ENCODE data around the gene LCN10.

The LCN10 gene

GRCh38 chr9:136696502-136696901, 46.2 kb downstream of the LCN10 start:
- Histone ChIP-seq H3K36me3 (ENCODE audit: insufficient read depth, low read length) (no peaks in the 10 kb centered on the region), H3K4me2 (ENCODE audit: low read length) (no peak overlapping the region), H3K4me1 (ENCODE audit: insufficient read depth, low read length, severe bottlenecking) (peaks cover 13% of the 10 kb centered on the region), H3K27me3 (ENCODE audit: insufficient read depth, low read length) (peaks cover 17% of the 10 kb centered on the region; the same call in 1 of the 2 replicates), H2AFZ (ENCODE audit: low read length) (no peak overlapping the region), H3K79me2 (ENCODE audit: insufficient read depth, low read length) (no peaks in the 10 kb centered on the region), H3K4me3 (ENCODE audit: low read depth, low read length, poor library complexity, severe bottlenecking) (no peak overlapping the region), H3K9me3 (ENCODE audit: low read length) (no peaks in the 10 kb centered on the region), H3K9ac (ENCODE audit: low read length) (no peak overlapping the region), H3K9me2 (ENCODE audit: low read depth, low read length) (no peaks in the 10 kb centered on the region), H3K27ac (ENCODE audit: low read depth, low read length, poor library complexity, severe bottlenecking) (no peak overlapping the region), H4K20me1 (ENCODE audit: insufficient read depth, low read length) (no peaks in the 10 kb centered on the region), H3F3A (ENCODE audit: insufficient read depth, low read length) (no peaks in the 10 kb centered on the region)
- TF ChIP-seq EZH2 (IDR thresholded peaks at IDR 0.05; ENCODE audit: borderline replicate concordance, low read length) = no peak
- no peak for TF ChIP-seq CTCF (IDR thresholded peaks at IDR 0.05; ENCODE audit: low read length)

GRCh38 chr9:136695955-136696354, 46.8 kb downstream of the LCN10 start:
- TF ChIP-seq EZH2 (IDR thresholded peaks at IDR 0.05; ENCODE audit: borderline replicate concordance, low read length) = no peak
- TF ChIP-seq CTCF (IDR thresholded peaks at IDR 0.05; ENCODE audit: low read length) = no peak
- no peaks in the 10 kb centered on the region for H3F3A ChIP-seq (ENCODE audit: insufficient read depth, low read length)
- H3K4me2 ChIP-seq (ENCODE audit: low read length) = no peak overlapping the region
- H4K20me1 ChIP-seq (ENCODE audit: insufficient read depth, low read length) = no peaks in the 10 kb centered on the region
- no peaks in the 10 kb centered on the region for H3K9me2 ChIP-seq (ENCODE audit: low read depth, low read length)
- H3K9ac ChIP-seq (ENCODE audit: low read length) = no peak overlapping the region
- no peaks in the 10 kb centered on the region for H3K36me3 ChIP-seq (ENCODE audit: insufficient read depth, low read length)
- H3K27ac ChIP-seq (ENCODE audit: low read depth, low read length, poor library complexity, severe bottlenecking) = no peak overlapping the region
- H3K79me2 ChIP-seq (ENCODE audit: insufficient read depth, low read length) = no peaks in the 10 kb centered on the region
- no peaks in the 10 kb centered on the region for H3K9me3 ChIP-seq (ENCODE audit: low read length)
- no peak overlapping the region for H2AFZ ChIP-seq (ENCODE audit: low read length)
- H3K4me3 ChIP-seq (ENCODE audit: low read depth, low read length, poor library complexity, severe bottlenecking) = no peak overlapping the region
- H3K27me3 ChIP-seq (ENCODE audit: insufficient read depth, low read length) = peaks cover 14% of the 10 kb centered on the region; the same call in 1 of the 2 replicates
- H3K4me1 ChIP-seq (ENCODE audit: insufficient read depth, low read length, severe bottlenecking) = peaks cover 13% of the 10 kb centered on the region

- Histone ChIP-seq H3K27ac (ENCODE audit: low read depth, low read length, poor library complexity, severe bottlenecking) (no peak overlapping the region), H4K20me1 (ENCODE audit: insufficient read depth, low read length) (no peaks in the 10 kb centered on the region), H3K79me2 (ENCODE audit: insufficient read depth, low read length) (no peaks in the 10 kb centered on the region), H3K9me3 (ENCODE audit: low read length) (no peaks in the 10 kb centered on the region), H3K4me3 (ENCODE audit: low read depth, low read length, poor library complexity, severe bottlenecking) (no peak overlapping the region), H3K4me1 (ENCODE audit: insufficient read depth, low read length, severe bottlenecking) (peaks cover 13% of the 10 kb centered on the region), H2AFZ (ENCODE audit: low read length) (no peak overlapping the region), H3F3A (ENCODE audit: insufficient read depth, low read length) (no peaks in the 10 kb centered on the region), H3K4me2 (ENCODE audit: low read length) (no peak overlapping the region), H3K27me3 (ENCODE audit: insufficient read depth, low read length) (peaks cover 14% of the 10 kb centered on the region; the same call in 1 of the 2 replicates), H3K9ac (ENCODE audit: low read length) (no peak overlapping the region), H3K36me3 (ENCODE audit: insufficient read depth, low read length) (no peaks in the 10 kb centered on the region), H3K9me2 (ENCODE audit: low read depth, low read length) (no peaks in the 10 kb centered on the region)
- TF ChIP-seq CTCF (IDR thresholded peaks at IDR 0.05; ENCODE audit: low read length) (no peak), EZH2 (IDR thresholded peaks at IDR 0.05; ENCODE audit: borderline replicate concordance, low read length) (no peak)
Observed at GRCh38 chr9:136695435-136695895, 47.3 kb downstream of the LCN10 start.
